MM.1S (cell line): Measurements from ENCODE around the gene GALR3.

Source experiments
- EZH2 ChIP-seq: fragments of 300-600 bp; sonication (generic); optimal IDR thresholded peaks from 2 replicates; pipeline ENCODE3; 2017; ENCODE audit warnings: low read depth, mild to moderate bottlenecking, antibody characterized with exemption, low read length, mixed read lengths
- EZH2phosphoT487 ChIP-seq: fragments of 300-600 bp; sonication (generic); IDR thresholded peaks from 2 replicates; pipeline ENCODE4 v1.6.1; 2018; ENCODE audit warnings: antibody characterized with exemption, low read length
- TF ChIP-seq, protein P1 (sequence below): fragments of 300-600 bp; sonication (generic); IDR thresholded peaks from 2 replicates; pipeline ENCODE4 v1.5.1; 2016; ENCODE audit warnings: antibody characterized with exemption, low read length, mixed read lengths

- TF ChIP-seq, protein P1, sequence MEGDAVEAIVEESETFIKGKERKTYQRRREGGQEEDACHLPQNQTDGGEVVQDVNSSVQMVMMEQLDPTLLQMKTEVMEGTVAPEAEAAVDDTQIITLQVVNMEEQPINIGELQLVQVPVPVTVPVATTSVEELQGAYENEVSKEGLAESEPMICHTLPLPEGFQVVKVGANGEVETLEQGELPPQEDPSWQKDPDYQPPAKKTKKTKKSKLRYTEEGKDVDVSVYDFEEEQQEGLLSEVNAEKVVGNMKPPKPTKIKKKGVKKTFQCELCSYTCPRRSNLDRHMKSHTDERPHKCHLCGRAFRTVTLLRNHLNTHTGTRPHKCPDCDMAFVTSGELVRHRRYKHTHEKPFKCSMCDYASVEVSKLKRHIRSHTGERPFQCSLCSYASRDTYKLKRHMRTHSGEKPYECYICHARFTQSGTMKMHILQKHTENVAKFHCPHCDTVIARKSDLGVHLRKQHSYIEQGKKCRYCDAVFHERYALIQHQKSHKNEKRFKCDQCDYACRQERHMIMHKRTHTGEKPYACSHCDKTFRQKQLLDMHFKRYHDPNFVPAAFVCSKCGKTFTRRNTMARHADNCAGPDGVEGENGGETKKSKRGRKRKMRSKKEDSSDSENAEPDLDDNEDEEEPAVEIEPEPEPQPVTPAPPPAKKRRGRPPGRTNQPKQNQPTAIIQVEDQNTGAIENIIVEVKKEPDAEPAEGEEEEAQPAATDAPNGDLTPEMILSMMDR: no peak
- TF ChIP-seq EZH2: no peak
- TF ChIP-seq EZH2phosphoT487: no peak
These were observed 14.9 kb upstream of the GALR3 start for GRCh38 chr22:37808294-37808657.
